ENCODE data around the gene WDR6. TPM values are rescaled to one million over a fixed set of nuclear protein-coding genes. Genes with fewer than 3 reads are reported as not detected.
A peak's percentile ranks its signal among the peaks of the same experiment; 100 is the strongest.

WDR6 gene
- total RNA-seq (2013; cell fraction: nucleolus; rRNA removed), result 194 and 215 TPM in 2 replicates
- 72.6 and 85.5 TPM in 2 replicates for total RNA-seq (2014; rRNA removed)
- total RNA-seq (2014; rRNA removed; fragmentation: Illumina TruSeq; extraction: Trizol), result 57.8 and 59.9 TPM in 2 replicates
- 150 and 169 TPM in 2 replicates for total RNA-seq (2021)
- 121 TPM for polyA plus RNA-seq (2011; ENCODE audit: low read depth)
- polyA plus RNA-seq (2011; rRNA removed), result 53.5 and 119 TPM in 2 replicates
- polyA plus RNA-seq (2011; cell fraction: cytosol; rRNA removed), result 133 and 171 TPM in 2 replicates
- polyA plus RNA-seq (2011; cell fraction: nucleus; rRNA removed), result 1,270 and 1,449 TPM in 2 replicates
- polyA plus RNA-seq (2012), result 156 and 221 TPM in 2 replicates
- polyA plus RNA-seq (2014; fragmentation: Illumina TruSeq; extraction: Trizol), result 60.4 and 105 TPM in 2 replicates
- 10 to 100 TPM; 21.3 to 24.1 TPM for polyA plus RNA-seq (2014; fragmentation: Nextera tagmentation; extraction: Ambion mirVana)
- polyA plus RNA-seq (2014; rRNA removed), result 126 and 141 TPM in 2 replicates
- 100 to 1,000 TPM; 110 to 116 TPM for polyA plus RNA-seq (2016; fragmentation: Nextera tagmentation; extraction: Ambion mirVana)
- polyA minus RNA-seq (2011; rRNA and poly(A)+ RNA removed), result 115 and 118 TPM in 2 replicates
- polyA minus RNA-seq (2011; cell fraction: cytosol; rRNA and poly(A)+ RNA removed), result 32.7 and 37.9 TPM in 2 replicates
- 59.1 and 87.9 TPM in 2 replicates for polyA minus RNA-seq (2011; cell fraction: nucleus; rRNA and poly(A)+ RNA removed)
- percentile 86 among the genes with signal in this experiment for Bru-seq, nascent RNA
- BruChase-seq, experiment 1, labeled RNA remaining after a 6-hour chase, result percentile 99 among the genes with signal in this experiment
- BruChase-seq, experiment 2, labeled RNA remaining after a 2-hour chase, result percentile 97 among the genes with signal in this experiment
- long read RNA-seq, experiment 1, full-length matches to known transcripts, result 19 of 34 reads
- long read RNA-seq, experiment 1, partial matches to known transcripts, result 12 of 34 reads
- long read RNA-seq, experiment 1, other reads (novel, unspliced or antisense), result 3 of 34 reads
- long read RNA-seq, experiment 2, partial matches to known transcripts, result 20 of 32 reads
- long read RNA-seq, experiment 2, other reads (novel, unspliced or antisense), result 12 of 32 reads

DNA sequence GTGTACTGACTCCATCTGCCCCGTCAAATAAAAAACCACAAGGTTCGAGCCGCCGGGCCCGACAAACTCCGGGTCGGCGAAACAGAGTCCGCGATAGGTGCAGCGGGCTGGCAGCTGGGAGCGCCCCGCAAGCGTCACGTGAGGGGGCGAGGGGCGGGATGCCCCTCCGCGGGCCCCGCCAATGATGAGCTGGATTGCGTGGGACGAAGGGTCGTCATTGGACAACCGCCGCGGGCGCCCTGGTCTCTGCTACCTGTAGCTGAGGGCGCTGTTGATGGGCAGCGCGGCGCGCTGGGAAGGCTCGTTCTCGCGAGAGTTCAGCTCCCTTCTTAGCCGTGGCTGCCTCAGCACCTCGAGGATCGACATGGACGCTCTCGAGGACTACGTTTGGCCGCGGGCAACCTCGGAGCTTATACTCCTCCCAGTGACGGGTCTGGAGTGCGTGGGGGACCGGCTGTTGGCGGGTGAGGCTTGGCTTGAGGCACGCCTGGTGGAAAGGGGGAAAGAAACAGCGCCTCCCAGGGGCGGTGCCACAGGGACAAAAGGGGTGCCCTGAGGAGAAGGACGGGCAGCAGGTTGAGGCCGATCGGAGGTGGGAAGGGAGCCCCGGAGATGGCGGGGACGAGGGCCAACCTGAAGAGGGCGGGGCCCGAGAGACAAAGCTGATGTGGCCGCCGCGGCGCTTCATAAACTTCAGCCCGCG, at the start of gene WDR6:
Gene WDR6 (plus strand): TSS at position 324 of the 703 bp plus-strand sequence. CDS start 41 bp downstream, at position 365.
- peaks cover 16% of the 10 kb centered on the region for H3K4me1 ChIP-seq (ENCODE audit: control insufficient read depth, insufficient read depth, low read length)
- H3K4me2 ChIP-seq (ENCODE audit: control insufficient read depth, insufficient read depth), result peak within 1 kb of the TSS; percentile 99
- DNase-seq (ENCODE audit: low read depth, low spot score) (peak; percentile 96), ATAC-seq (peak; percentile 94), FAIRE-seq (peak; percentile 98)
- in situ Hi-C loops (cut with MboI) (no loop called here), intact Hi-C loops (cut with micrococcal nuclease; ENCODE audit: unreplicated experiment) (loop anchor here (1.0 to 2.0 kb wide), 2 partner anchors 14 to 16 kb away; partner anchors contain the start of gene P4HTM)
- peaks cover 5% of the 10 kb centered on the region; the same call in 1 of the 2 replicates for H4K20me1 ChIP-seq (ENCODE audit: control insufficient read depth, insufficient read depth)
- WGBS (ENCODE audit: insufficient coverage, insufficient replicate concordance, low lambda C conversion rate, missing lambda C conversion rate), result under 1% methylated on average over 65 of the region's 65 CpGs
- peaks cover 0 to 4% of the 10 kb centered on the region in 2 experiments; a peak in 2 of 4 replicates for H3K36me3 ChIP-seq (ENCODE audit: control insufficient read depth in 2 of 2, insufficient read depth in 2 of 2, low read length in 1 of 2)
- peak within 1 kb of the TSS; percentile 83 for H3K4me3 ChIP-seq
- SMC1A ChIA-PET (ENCODE audit: uncharacterized antibody, unreplicated experiment), result interaction anchor here (0.9 to 4.9 kb wide), 9 partner anchors 11 to 606 kb away, joined by 3 to 57 read pairs (median 5); partner anchors contain the start of genes DALRD3, IMPDH2, NDUFAF3 and P4HTM
- peak within 1 kb of the TSS; percentile 89 for H3K27ac ChIP-seq (ENCODE audit: control insufficient read depth, insufficient read depth)
- CTCF ChIA-PET, result interaction anchor here (0.6 to 5.5 kb wide), 17 partner anchors 11 to 606 kb away, joined by 3 to 123 read pairs (median 3); partner anchors contain the start of genes DALRD3, IMPDH2, NDUFAF3 and P4HTM
- RAD21 ChIA-PET (ENCODE audit: unreplicated experiment), result interaction anchor here (0.6 to 3.7 kb wide), 18 partner anchors 11 to 796 kb away, joined by 3 to 44 read pairs (median 4); partner anchors contain the start of genes DALRD3, IMPDH2, INKA1 and KLHDC8B
- peak within 1 kb of the TSS; percentile 96 for H3K9ac ChIP-seq (ENCODE audit: control insufficient read depth, insufficient read depth, low read length)
- H3K9me3 ChIP-seq (replicated peaks; ENCODE audit: control insufficient read depth, insufficient read depth, low read length), result no peaks in the 10 kb centered on the region
- POLR2A ChIA-PET, result interaction anchor here (0.6 to 4.0 kb wide), 22 partner anchors 10 to 568 kb away, joined by 3 to 69 read pairs (median 4); partner anchors contain the start of genes CCDC51, DALRD3, IMPDH2 and NDUFAF3
- no peaks in the 10 kb centered on the region for H3K27me3 ChIP-seq (replicated peaks in 1 of 2; ENCODE audit: control insufficient read depth in 2 of 2, insufficient read depth in 2 of 2, low read length in 1 of 2)
- peak within 1 kb of the TSS; percentile 86 for H2AFZ ChIP-seq (ENCODE audit: control insufficient read depth, low read depth, low read length)
- no TSS peak for BruUV-seq (replicated peaks)
- peaks cover 28% of the 10 kb centered on the region for H3K79me2 ChIP-seq (ENCODE audit: control insufficient read depth, insufficient read depth, low read length)
- TF ChIP-seq POLR2AphosphoS5 (IDR thresholded peaks at IDR 0.05; ENCODE audit: low read length) (peak; percentile 97), SIN3A (IDR thresholded peaks at IDR 0.05; ENCODE audit: low read depth, low read length) (0 out of 2 replicates have a peak, but pooled peaks have one; percentile 46), IRF4 (IDR thresholded peaks at IDR 0.05; ENCODE audit: low read depth, low read length) (no peak), ZNF274 (IDR thresholded peaks at IDR 0.05; ENCODE audit: insufficient read depth, insufficient read length) (no peak), SMARCA5 (IDR thresholded peaks at IDR 0.05) (peak; percentile 97), DPF2 (IDR thresholded peaks at IDR 0.05) (peak; percentile 62; the same call in 1 of the 2 replicates), POLR2A (IDR thresholded peaks at IDR 0.05; ENCODE audit: low read depth, low read length) (peak; percentile 99), JUND (IDR thresholded peaks at IDR 0.05; ENCODE audit: low read depth, low read length) (no peak), BACH1 (IDR thresholded peaks at IDR 0.05; ENCODE audit: borderline replicate concordance) (peak; percentile 25; the same call in 1 of the 2 replicates), TCF12 (IDR thresholded peaks at IDR 0.05; ENCODE audit: low read depth, low read length) (peak; percentile 61; the same call in 1 of the 2 replicates), ZBTB40 (IDR thresholded peaks at IDR 0.05; ENCODE audit: borderline replicate concordance) (peak; percentile 23; the same call in 1 of the 2 replicates), SRF (IDR thresholded peaks at IDR 0.05; ENCODE audit: low read depth in 2 of 2, low read length in 2 of 2) (no peak)
- TF ChIP-seq, protein P1, sequence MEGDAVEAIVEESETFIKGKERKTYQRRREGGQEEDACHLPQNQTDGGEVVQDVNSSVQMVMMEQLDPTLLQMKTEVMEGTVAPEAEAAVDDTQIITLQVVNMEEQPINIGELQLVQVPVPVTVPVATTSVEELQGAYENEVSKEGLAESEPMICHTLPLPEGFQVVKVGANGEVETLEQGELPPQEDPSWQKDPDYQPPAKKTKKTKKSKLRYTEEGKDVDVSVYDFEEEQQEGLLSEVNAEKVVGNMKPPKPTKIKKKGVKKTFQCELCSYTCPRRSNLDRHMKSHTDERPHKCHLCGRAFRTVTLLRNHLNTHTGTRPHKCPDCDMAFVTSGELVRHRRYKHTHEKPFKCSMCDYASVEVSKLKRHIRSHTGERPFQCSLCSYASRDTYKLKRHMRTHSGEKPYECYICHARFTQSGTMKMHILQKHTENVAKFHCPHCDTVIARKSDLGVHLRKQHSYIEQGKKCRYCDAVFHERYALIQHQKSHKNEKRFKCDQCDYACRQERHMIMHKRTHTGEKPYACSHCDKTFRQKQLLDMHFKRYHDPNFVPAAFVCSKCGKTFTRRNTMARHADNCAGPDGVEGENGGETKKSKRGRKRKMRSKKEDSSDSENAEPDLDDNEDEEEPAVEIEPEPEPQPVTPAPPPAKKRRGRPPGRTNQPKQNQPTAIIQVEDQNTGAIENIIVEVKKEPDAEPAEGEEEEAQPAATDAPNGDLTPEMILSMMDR (IDR thresholded peaks at IDR 0.05 in 2 of 3, conservative IDR thresholded peaks at IDR 0.05 in 1 of 3; ENCODE audit: control insufficient read depth in 2 of 3, extremely low read depth in 1 of 3, insufficient read depth in 1 of 3, low read depth in 3 of 3, low read length in 3 of 3), result peak; percentile 41 to 48 (median 47); a peak in 5 of 6 replicates
